AG04450 (cell line): Measurements from ENCODE around the gene GNAL. TPM values are rescaled to one million over a fixed set of nuclear protein-coding genes. Genes with fewer than 3 reads are reported as not detected.

Experiments
- CTCF ChIA-PET: fragments of 300-600, 350-600 bp; formaldehyde crosslinking; extraction: SDS; loops from one replicate; lab custom pipeline; 2022; ENCODE audit warnings: antibody characterized with exemption, inconsistent platforms; lab: Charles Lee
- POLR2A ChIA-PET: fragments of 350-600 bp; formaldehyde crosslinking; extraction: SDS; loops from one replicate; lab custom pipeline; 2021; ENCODE audit warnings: antibody characterized with exemption, inconsistent platforms; lab: Yijun Ruan, JAX
- DNase-seq: peaks from one replicate; pipeline ENCODE4 v3.0.0-alpha.2; 2011; ENCODE audit warnings: low read depth, low spot score
- H3K27ac ChIP-seq: one replicate; pipeline ENCODE4 v1.5.1; 2012; ENCODE audit warnings: low read depth, low read length, control low read depth
- H3K27me3 ChIP-seq: one replicate; pipeline ENCODE4 v1.6.0; 2012; ENCODE audit warnings: low read length; ENCODE audit not compliant: control insufficient read depth, insufficient read depth
- H3K4me3 ChIP-seq: 2 replicates; pipeline ENCODE4 v1.5.1; 2011; ENCODE audit warnings: mild to moderate bottlenecking, low read depth, low read length, control low read depth
- H3K9me3 ChIP-seq: 2 replicates; pipeline ENCODE4 v1.5.1; 2012; ENCODE audit warnings: low read length; ENCODE audit not compliant: control insufficient read depth, insufficient read depth
- CTCF ChIP-seq: IDR thresholded peaks from 2 replicates; pipeline ENCODE4 v1.5.1; 2011; ENCODE audit warnings: low read depth, low read length, control low read depth, inconsistent platforms
- polyA plus RNA-seq: library from polyadenylated mRNA; depleted of rRNA; stranded (reverse); fragments of >200 nt; gene quantifications from 2 replicates; pipeline ENCODE4 v1.2.3, GENCODE V29; 2011

The GNAL gene
- polyA plus RNA-seq, 1 experiment, result 0.51 TPM

DNA sequence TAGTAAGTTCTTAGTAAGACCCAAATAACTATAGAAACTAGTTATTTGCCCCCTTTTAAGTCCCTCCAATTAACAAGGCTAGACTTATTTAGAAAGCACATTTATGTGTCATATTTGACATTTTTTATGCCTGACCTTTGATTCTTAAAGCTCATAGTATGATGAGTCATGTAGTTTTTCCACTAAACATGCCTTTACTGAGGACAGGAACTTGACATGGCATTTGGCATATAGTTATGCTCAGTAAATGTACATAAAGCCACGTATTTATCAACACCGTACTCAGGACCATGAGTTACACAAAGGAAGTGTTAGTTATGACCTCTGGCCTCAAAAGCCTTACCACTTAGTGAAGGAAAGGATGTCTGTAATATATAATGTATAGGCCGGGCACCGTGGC, 78.9 kb downstream of the GNAL start:
- Histone ChIP-seq H3K27me3 (peaks cover 3% of the 10 kb centered on the region), H3K27ac (no peak overlapping the region), H3K4me3 (no peak overlapping the region), H3K9me3 (no peaks in the 10 kb centered on the region)
- DNase-seq, result no peak
- no peak for TF ChIP-seq CTCF
- POLR2A ChIA-PET, result interaction anchor here (1.0 kb wide), 1 partner anchor 39 kb away, joined by 3 read pairs; no protein-coding TSS in a partner anchor
- CTCF ChIA-PET, result interaction anchor here (0.6 kb wide), 1 partner anchor 75 kb away, joined by 3 read pairs; no protein-coding TSS in a partner anchor

DNA sequence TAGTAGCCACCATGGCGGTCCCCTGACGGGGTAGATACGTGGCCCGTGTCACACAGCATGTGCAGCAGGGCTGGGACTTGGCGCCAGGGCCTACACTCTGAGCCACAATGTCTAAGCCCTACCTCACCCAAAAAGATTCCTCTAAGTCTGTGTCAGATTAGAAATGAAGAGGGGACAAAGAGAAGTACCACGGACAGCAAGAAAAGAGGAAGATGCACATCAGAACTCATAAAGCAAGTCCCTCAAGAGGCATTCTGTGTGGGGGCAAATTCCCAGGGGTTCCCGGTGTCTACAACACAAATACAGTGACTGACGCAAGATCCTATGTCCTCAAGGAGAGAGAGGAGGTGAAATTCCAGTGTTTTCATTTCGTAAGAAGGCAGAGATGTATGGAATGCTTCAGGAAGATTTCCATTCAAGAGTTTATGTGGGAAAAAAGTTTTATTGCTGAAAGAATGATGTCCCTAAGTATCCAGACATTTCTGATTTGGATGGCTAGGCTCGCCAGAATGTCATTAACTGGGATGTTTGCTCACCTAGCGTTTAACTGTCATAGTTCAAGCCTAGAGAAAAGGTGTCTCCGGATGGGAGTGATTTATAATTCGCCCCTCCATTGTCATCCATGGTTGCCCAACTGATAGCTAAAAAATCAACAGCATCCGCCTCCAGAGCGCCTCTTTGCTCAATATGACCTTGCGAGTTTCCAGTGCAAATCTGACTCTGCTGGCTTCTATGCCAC, 86.5 kb downstream of the GNAL start:
- no peak for TF ChIP-seq CTCF
- Histone ChIP-seq H3K4me3 (no peak overlapping the region), H3K9me3 (no peaks in the 10 kb centered on the region), H3K27ac (no peak overlapping the region), H3K27me3 (peaks cover 4% of the 10 kb centered on the region)
- ChIA-PET CTCF (no interaction called here), POLR2A (no interaction called here)
- DNase-seq, result no peak

- ChIA-PET CTCF (no interaction called here), POLR2A (interaction anchor here (1.5 kb wide), 1 partner anchor 10 kb away, joined by 4 read pairs; no protein-coding TSS in a partner anchor)
- no peak for TF ChIP-seq CTCF
- H3K9me3 ChIP-seq, result no peaks in the 10 kb centered on the region
- H3K27me3 ChIP-seq, result peaks cover 6% of the 10 kb centered on the region
- no peak for DNase-seq
- H3K4me3 ChIP-seq, result no peak overlapping the region
- H3K27ac ChIP-seq, result no peak overlapping the region
Measured at GRCh38 chr18:11780042-11780441, 91.0 kb downstream of the GNAL start.

DNA sequence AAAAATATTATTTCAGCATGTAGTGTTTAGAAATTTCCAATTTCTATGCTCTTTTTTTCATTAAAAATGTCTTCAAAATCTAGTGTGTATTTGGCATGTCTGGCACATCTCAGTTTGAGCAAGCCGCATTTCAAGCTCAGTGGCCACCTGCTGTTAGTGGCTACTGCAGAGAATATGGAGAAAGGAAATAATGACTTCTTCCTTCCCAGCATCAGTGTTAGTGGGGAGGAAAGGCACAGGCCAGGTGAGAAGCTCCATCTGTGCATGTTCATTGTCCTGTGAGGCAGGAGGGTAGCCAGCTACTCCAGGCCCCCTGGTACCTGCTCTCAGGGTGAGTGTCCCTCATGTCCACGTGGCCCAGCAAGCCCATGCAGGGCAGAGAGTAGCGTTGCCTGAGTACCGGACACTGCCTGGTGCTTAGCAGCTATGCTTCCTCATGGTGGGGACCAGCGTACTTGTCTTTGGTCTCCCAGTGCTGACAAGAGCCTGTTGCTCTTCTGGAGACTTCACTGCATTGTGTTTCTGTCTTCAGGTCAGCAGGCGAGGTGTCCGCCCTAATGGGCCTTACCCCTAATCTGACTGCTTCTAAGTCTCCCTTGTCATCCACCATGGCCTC, 94.8 kb downstream of the GNAL start:
- Histone ChIP-seq H3K27me3 (peaks cover 8% of the 10 kb centered on the region), H3K27ac (no peak overlapping the region), H3K9me3 (no peaks in the 10 kb centered on the region), H3K4me3 (no peak overlapping the region)
- CTCF ChIA-PET, result interaction anchor here (1.1 kb wide), 1 partner anchor 50 kb away, joined by 4 read pairs; no protein-coding TSS in a partner anchor
- POLR2A ChIA-PET, result no interaction called here
- no peak for DNase-seq
- TF ChIP-seq CTCF, result no peak
